K562 (cell line): ENCODE measurements around the gene ANO10. TPM values are rescaled to one million over a fixed set of nuclear protein-coding genes. Genes with fewer than 3 reads are reported as not detected.

Source experiments
- ATAC-seq: fragments of 200-7000 bp; cut with Tn5 transposase; 3 replicates; pipeline ENCODE4 v1.9.1; 2020; ENCODE audit warnings: moderate library complexity
- BruUV-seq: library from RNA; stranded (reverse); fragments of 400-500 nt; replicated peaks from 2 replicates; lab custom pipeline; 2021; lab: Mats Ljungman, UMichigan
- CTCF ChIA-PET: fragments of 300-600 bp; formaldehyde crosslinking; extraction: SDS; loops from one replicate; lab custom pipeline; 2021; ENCODE audit warnings: low intra/inter-chr PET ratio; lab: Yijun Ruan, JAX
- POLR2A ChIA-PET: fragments of 300-600, 350-650 bp; sonication (Branson Sonifier 250); formaldehyde crosslinking; extraction: SDS; loops from one replicate; lab custom pipeline; 2021; ENCODE audit warnings: antibody characterized with exemption, inconsistent platforms; lab: Yijun Ruan, JAX
- DNase-seq, 4 experiments: peaks; one replicate each; pipeline versions ENCODE4 v3.0.0 to v3.0.0-alpha.2; 2011 to 2018; ENCODE audit warnings: low spot score in 3 of 4, mixed read lengths in 3 of 4; ENCODE audit errors: extremely low read depth in 1 of 4
- FAIRE-seq: peaks from 2 replicates; lab custom pipeline; 2011; peaks lifted over from hg19 to GRCh38; lab: Jason Lieb, UNC
- H2AFZ ChIP-seq: 2 replicates; pipeline ENCODE4 v1.6.0; 2011; ENCODE audit warnings: low read depth, low read length, control low read depth, inconsistent platforms
- H3K27ac ChIP-seq: fragments of 200-600 bp; 3 replicates; pipeline ENCODE4 v1.8.0; 2011; ENCODE audit warnings: low read depth, mild to moderate bottlenecking, control low read depth, inconsistent platforms, low read length, moderate library complexity, mixed read lengths; ENCODE audit errors: extremely low read depth
- H3K27me3 ChIP-seq, 2 experiments: fragments of 300-600 bp in 1 of 2; 2 replicates in 1 of 2; 3 replicates in 1 of 2; pipeline versions ENCODE4 v1.6.0 to v1.8.0; 2011; ENCODE audit warnings: inconsistent platforms in 2 of 2, low read length in 2 of 2, mild to moderate bottlenecking in 1 of 2, mixed read lengths in 1 of 2, moderate library complexity in 1 of 2; ENCODE audit not compliant: control insufficient read depth in 2 of 2, insufficient read depth in 2 of 2
- H3K36me3 ChIP-seq: fragments of 300-600 bp; 3 replicates; pipeline ENCODE4 v1.8.0; 2011; ENCODE audit warnings: mild to moderate bottlenecking, low read length, inconsistent platforms; ENCODE audit not compliant: control insufficient read depth, insufficient read depth
- H3K4me1 ChIP-seq, 2 experiments: fragments of 200-600 bp in 1 of 2; replicated peaks in 1 of 2; 2 replicates in 1 of 2; 3 replicates in 1 of 2; pipeline versions ENCODE4 v1.5.1 to v1.8.0; 2011; ENCODE audit warnings: inconsistent platforms in 2 of 2, low read length in 2 of 2, mild to moderate bottlenecking in 1 of 2, mixed read lengths in 1 of 2, moderate library complexity in 1 of 2; ENCODE audit not compliant: control insufficient read depth in 2 of 2, insufficient read depth in 2 of 2
- H3K4me2 ChIP-seq: 2 replicates; pipeline ENCODE4 v1.6.1; 2011; ENCODE audit warnings: low read length, control low read depth, inconsistent platforms, mixed read lengths; ENCODE audit not compliant: insufficient read depth
- H3K4me3 ChIP-seq: fragments of 200-600 bp; sonication (generic), shearing (Covaris generic); 2 replicates; pipeline ENCODE4 v1.5.1; 2016; ENCODE audit warnings: control low read depth, inconsistent platforms
- H3K79me2 ChIP-seq: fragments of 200-600 bp; 3 replicates; pipeline ENCODE4 v1.8.0; 2011; ENCODE audit warnings: low read length, inconsistent platforms; ENCODE audit not compliant: control insufficient read depth, insufficient read depth
- H3K9ac ChIP-seq, 2 experiments: 2 replicates each; pipeline versions ENCODE4 v1.6.0 to v1.6.1; 2011; ENCODE audit warnings: low read depth in 2 of 2, low read length in 2 of 2, control low read depth in 1 of 2, inconsistent platforms in 1 of 2, mild to moderate bottlenecking in 1 of 2, mixed read lengths in 1 of 2; ENCODE audit not compliant: insufficient read depth in 1 of 2
- H3K9me1 ChIP-seq: one replicate; pipeline ENCODE4 v1.6.0; 2011; ENCODE audit warnings: inconsistent platforms, mild to moderate bottlenecking, low read length, moderate library complexity; ENCODE audit not compliant: control insufficient read depth, insufficient read depth
- H3K9me3 ChIP-seq: replicated peaks from 2 replicates; pipeline ENCODE4 v1.5.1; 2011; ENCODE audit warnings: low read depth, low read length, inconsistent platforms; ENCODE audit not compliant: control insufficient read depth, insufficient read depth
- H4K20me1 ChIP-seq: replicated peaks from 2 replicates; pipeline ENCODE4 v1.6.1; 2011; ENCODE audit warnings: low read length, inconsistent platforms, mixed read lengths; ENCODE audit not compliant: control insufficient read depth, insufficient read depth
- ASH1L ChIP-seq: fragments of 450-650 bp; IDR thresholded peaks from 2 replicates; pipeline ENCODE4 v1.6.1; 2018; ENCODE audit warnings: borderline replicate concordance, mild to moderate bottlenecking, low read depth; ENCODE audit not compliant: partially characterized antibody
- DDX20 ChIP-seq: fragments of 450-650 bp; IDR thresholded peaks from 2 replicates; pipeline ENCODE4 v1.6.1; 2016; ENCODE audit warnings: missing genetic modification characterization, low read depth, mild to moderate bottlenecking, missing compliant biosample characterization, moderate library complexity
- DLX4 ChIP-seq: fragments of 250-450 bp; sonication (Bioruptor Pico); IDR thresholded peaks from 2 replicates; pipeline ENCODE4 v1.6.1; 2021; ENCODE audit warnings: mild to moderate bottlenecking
- NCOA2 ChIP-seq, 2 experiments: fragments of 450-650 bp; IDR thresholded peaks; 2 replicates each; pipeline ENCODE4 v1.6.1; 2018; ENCODE audit warnings: mild to moderate bottlenecking in 2 of 2, moderate library complexity in 1 of 2; ENCODE audit not compliant: partially characterized antibody in 2 of 2
- PHB ChIP-seq: fragments of 250-450 bp; sonication (Bioruptor Pico); IDR thresholded peaks from 2 replicates; pipeline ENCODE4 v1.5.0; 2021
- RAD51 ChIP-seq: fragments of 450-650 bp; IDR thresholded peaks from 2 replicates; pipeline ENCODE4 v1.7.1; 2016; ENCODE audit warnings: low read depth, mild to moderate bottlenecking, borderline replicate concordance
- RBM14 ChIP-seq: fragments of 200-400 bp; formaldehyde crosslinking; IDR thresholded peaks from 2 replicates; pipeline ENCODE4 v1.6.1; 2018; ENCODE audit warnings: low read depth, mild to moderate bottlenecking, low read length, moderate library complexity, borderline replicate concordance; ENCODE audit not compliant: insufficient read depth
- RBM17 ChIP-seq: fragments of 200-400 bp; formaldehyde crosslinking; IDR thresholded peaks from 2 replicates; pipeline ENCODE4 v1.6.1; 2017; ENCODE audit warnings: low read depth, mild to moderate bottlenecking, low read length, borderline replicate concordance
- SLC30A9 ChIP-seq: fragments of 250-450 bp; sonication (Bioruptor Pico); IDR thresholded peaks from 2 replicates; pipeline ENCODE4 v1.8.0; 2022; ENCODE audit warnings: mild to moderate bottlenecking, moderate library complexity
- WGBS: fragments of 100-300 bp; shearing (Covaris generic); methylation state at CpG from one replicate; pipeline ENCODE4 v1.1.6; 2016; ENCODE audit warnings: low coverage, mixed read lengths; ENCODE audit not compliant: insufficient coverage; ENCODE audit errors: missing lambda C conversion rate; 5-methylcytosine and 5-hydroxymethylcytosine counted together
- in situ Hi-C: fragments of 300-500 bp; cut with MboI; formaldehyde crosslinking; loops from 4 replicates; pipeline ENCODE4 v1.15.0; 2018; ENCODE audit warnings: inconsistent platforms, mixed read lengths
- intact Hi-C: fragments of 100-400 bp; cut with micrococcal nuclease; formaldehyde crosslinking; loops from 2 replicates; pipeline ENCODE4 v1.14.2; 2022
- polyA plus RNA-seq, 8 experiments: library from polyadenylated mRNA; depleted of rRNA in 4 of 8; stranded (reverse) in 5 of 8; unstranded in 3 of 8; fragments of >200 nt; fragmentation: Nextera tagmentation in 2 of 8; fragmentation: Illumina TruSeq in 1 of 8; extraction: Ambion mirVana in 2 of 8; extraction: Trizol in 1 of 8; gene quantifications; 2 replicates each; pipeline versions ENCODE4 v1.2.1 to v1.2.3, GENCODE V29; 2011 to 2014; ENCODE audit warnings: inconsistent platforms in 1 of 8, missing spikeins in 1 of 8
- total RNA-seq, 7 experiments: library from RNA; depleted of rRNA in 6 of 7; stranded (reverse); fragments of >200 nt in 6 of 7; fragmentation: Illumina TruSeq in 2 of 7; extraction: Trizol in 2 of 7; gene quantifications; 2 replicates each; pipeline versions ENCODE4 v1.2.1 to v1.2.3, GENCODE V29; 2011 to 2021; ENCODE audit warnings: low replicate concordance in 1 of 7
- TF ChIP-seq, protein P1 (sequence below), 2 experiments: fragments of 250-450 bp in 1 of 2; fragments of 450-650 bp in 1 of 2; sonication (Bioruptor Pico) in 1 of 2; IDR thresholded peaks; 2 replicates each; pipeline versions ENCODE4 v1.6.1 to v1.8.0; 2016 to 2021; ENCODE audit warnings: mild to moderate bottlenecking in 2 of 2, moderate library complexity in 2 of 2, missing compliant biosample characterization in 1 of 2, missing genetic modification characterization in 1 of 2
- TF ChIP-seq, protein P2 (sequence below): fragments of 450-650 bp; formaldehyde crosslinking; IDR thresholded peaks from 2 replicates; pipeline ENCODE4 v1.4.0; 2022; ENCODE audit warnings: missing genetic modification characterization

The ANO10 gene
- total and polyA plus RNA-seq, 9 of the 15 experiments (the other 6 are each of a cell fraction or from before 2014, with no cell fraction given): 6.4 to 46.0 (median 32.3) TPM

DNA sequence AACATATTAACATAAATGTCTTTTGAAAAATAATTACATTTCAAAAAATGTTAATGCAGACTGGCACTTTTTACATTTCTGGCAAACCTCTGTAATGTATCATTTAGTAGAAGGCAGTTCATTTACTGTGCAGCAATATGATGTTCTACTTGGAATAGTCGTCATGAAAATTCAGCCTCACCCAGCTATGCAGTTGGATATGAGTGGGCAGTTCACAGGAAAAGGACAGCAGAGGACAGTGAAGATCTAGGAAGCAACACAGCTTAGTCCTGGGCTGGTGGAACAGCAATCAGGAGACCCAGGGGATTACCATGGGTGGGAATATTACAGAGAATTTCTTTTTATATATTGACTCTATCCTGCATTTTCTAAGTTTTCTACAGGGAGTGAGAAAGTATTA, 63.6 kb downstream of the ANO10 start:
- FAIRE-seq: no peak
- POLR2A ChIA-PET: no interaction called here
- H3K9me1 ChIP-seq: no peaks in the 10 kb centered on the region

DNA sequence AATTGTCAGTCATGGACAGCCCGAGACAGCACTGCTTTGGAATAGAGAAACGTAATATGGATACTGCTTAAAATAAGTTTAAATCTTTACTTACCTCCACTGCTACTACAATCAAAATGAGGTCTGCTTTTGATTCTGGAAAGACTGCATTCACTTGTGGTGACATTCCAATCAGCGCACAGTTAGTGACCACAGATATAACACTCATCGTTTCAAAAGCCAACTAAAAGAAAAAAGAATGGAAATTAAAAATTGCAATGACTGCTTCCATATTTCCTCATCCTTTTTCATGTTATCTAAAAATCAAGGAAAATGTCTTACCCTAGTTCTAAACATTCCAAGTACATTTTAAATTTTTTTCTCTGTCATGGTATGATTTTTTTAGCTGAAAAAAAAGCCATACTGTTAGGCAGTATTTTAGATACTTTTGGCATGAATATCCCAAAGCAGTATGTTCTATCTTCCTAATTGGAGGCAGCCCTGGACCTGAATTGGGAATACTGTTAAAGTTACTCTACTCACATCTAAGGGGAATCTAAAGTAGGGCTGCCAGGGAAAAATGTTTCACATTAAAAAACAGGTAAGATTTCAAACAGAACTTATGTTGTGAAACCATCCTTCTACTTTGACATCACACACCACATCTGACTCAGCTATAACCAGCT, 72.1 kb downstream of the ANO10 start:
- Histone ChIP-seq H3K27me3 (no peaks in the 10 kb centered on the region), H2AFZ (no peak overlapping the region), H3K27ac (no peak overlapping the region), H3K4me3 (no peak overlapping the region), H3K36me3 (peaks cover 33% of the 10 kb centered on the region), H3K9me1 (no peaks in the 10 kb centered on the region), H3K4me2 (no peak overlapping the region), H3K79me2 (no peaks in the 10 kb centered on the region), H4K20me1 (no peaks in the 10 kb centered on the region), H3K4me1 (no peaks in the 10 kb centered on the region), H3K9me3 (no peaks in the 10 kb centered on the region; the same call in 1 of the 2 replicates), H3K9ac (no peak overlapping the region)
- 64% methylated on average over 4 of the region's 4 CpGs for WGBS
- POLR2A ChIA-PET: no interaction called here
- ATAC-seq: no peak
- CTCF ChIA-PET: interaction anchor here (0.6 kb wide), 1 partner anchor 11 kb away, joined by 3 read pairs; no protein-coding TSS in a partner anchor
- in situ Hi-C loops: loop anchor here (5.0 to 25.0 kb wide), 2 partner anchors 88 to 638 kb away; no protein-coding TSS in a partner anchor
- no TSS peak for BruUV-seq
- intact Hi-C loops: no loop called here
- no peak for TF ChIP-seq SLC30A9 (CRISPR knock-in tag)
- TF ChIP-seq ASH1L: no peak
- TF ChIP-seq DDX20 (tag): no peak
- TF ChIP-seq RAD51: no peak
- TF ChIP-seq, protein P1, sequence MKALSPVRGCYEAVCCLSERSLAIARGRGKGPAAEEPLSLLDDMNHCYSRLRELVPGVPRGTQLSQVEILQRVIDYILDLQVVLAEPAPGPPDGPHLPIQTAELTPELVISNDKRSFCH (CRISPR knock-in tag; IDR thresholded peaks at IDR 0.05): no peak
- TF ChIP-seq, protein P1 (tag; IDR thresholded peaks at IDR 0.05): no peak
- no peak for TF ChIP-seq DLX4
- no peak for TF ChIP-seq RBM14
- no peak for TF ChIP-seq PHB (CRISPR knock-in tag)
- TF ChIP-seq, protein P2, sequence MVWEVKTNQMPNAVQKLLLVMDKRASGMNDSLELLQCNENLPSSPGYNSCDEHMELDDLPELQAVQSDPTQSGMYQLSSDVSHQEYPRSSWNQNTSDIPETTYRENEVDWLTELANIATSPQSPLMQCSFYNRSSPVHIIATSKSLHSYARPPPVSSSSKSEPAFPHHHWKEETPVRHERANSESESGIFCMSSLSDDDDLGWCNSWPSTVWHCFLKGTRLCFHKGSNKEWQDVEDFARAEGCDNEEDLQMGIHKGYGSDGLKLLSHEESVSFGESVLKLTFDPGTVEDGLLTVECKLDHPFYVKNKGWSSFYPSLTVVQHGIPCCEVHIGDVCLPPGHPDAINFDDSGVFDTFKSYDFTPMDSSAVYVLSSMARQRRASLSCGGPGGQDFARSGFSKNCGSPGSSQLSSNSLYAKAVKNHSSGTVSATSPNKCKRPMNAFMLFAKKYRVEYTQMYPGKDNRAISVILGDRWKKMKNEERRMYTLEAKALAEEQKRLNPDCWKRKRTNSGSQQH (CRISPR knock-in tag): no peak
- no peak for TF ChIP-seq RBM17
- FAIRE-seq: no peak
- DNase-seq: no peak

More for the DNA sequence above, 63.6 kb downstream of the ANO10 start:
- H3K4me1 ChIP-seq: no peaks in the 10 kb centered on the region
- H3K9me3 ChIP-seq: no peaks in the 10 kb centered on the region
- H3K9ac ChIP-seq: no peak overlapping the region
- BruUV-seq: no TSS peak
- 47% methylated on average over 1 of the region's 1 CpG for WGBS
- no peaks in the 10 kb centered on the region; the same call in 2 of the 3 replicates for H3K79me2 ChIP-seq
- in situ Hi-C loops (no loop called here), intact Hi-C loops (no loop called here)
- DNase-seq: no peak
- TF ChIP-seq NCOA2 (IDR thresholded peaks at IDR 0.05; ENCODE audit: partially characterized antibody in 2 of 2): no peak
- no peak overlapping the region for H3K27ac ChIP-seq
- H3K4me2 ChIP-seq: no peak overlapping the region
- CTCF ChIA-PET: no interaction called here
- no peak for ATAC-seq
- H3K4me3 ChIP-seq: no peak overlapping the region
- peaks cover 44% of the 10 kb centered on the region for H3K36me3 ChIP-seq
- H3K27me3 ChIP-seq: no peaks in the 10 kb centered on the region
- H4K20me1 ChIP-seq: no peaks in the 10 kb centered on the region
- no peak overlapping the region for H2AFZ ChIP-seq
